Kidney (tissue), 14 donors: ENCODE measurements around the gene SNAPIN. TPM values are rescaled to one million over a fixed set of nuclear protein-coding genes. Genes with fewer than 3 reads are reported as not detected.

Source experiments
- DNase-seq, 5 donors: peaks; one replicate each; pipeline ENCODE4 v3.0.0-alpha.2; 2013 to 2020
- FAIRE-seq: peaks from 2 replicates; lab custom pipeline; 2012; peaks lifted over from hg19 to GRCh38; lab: Jason Lieb, UNC
- H3K27ac ChIP-seq, 2 donors: one replicate each; pipeline ENCODE4 v1.7.0; 2013; ENCODE audit warnings: low read depth in 2 of 2, low read length in 2 of 2, inconsistent platforms in 1 of 2
- H3K27me3 ChIP-seq: one replicate; pipeline ENCODE4 v1.7.1; 2013; ENCODE audit warnings: low read length, inconsistent platforms; ENCODE audit not compliant: control insufficient read depth, insufficient read depth
- H3K36me3 ChIP-seq, 3 donors: one replicate each; pipeline versions ENCODE4 v1.7.0 to v1.7.1; 2013; ENCODE audit warnings: low read length in 3 of 3, control low read depth in 1 of 3, inconsistent platforms in 1 of 3; ENCODE audit not compliant: insufficient read depth in 3 of 3, control insufficient read depth in 2 of 3
- H3K4me1 ChIP-seq, 3 donors: one replicate each; pipeline versions ENCODE4 v1.7.0 to v1.7.1; 2013; ENCODE audit warnings: low read length in 3 of 3, inconsistent platforms in 1 of 3, low read depth in 1 of 3; ENCODE audit not compliant: control insufficient read depth in 2 of 3, insufficient read depth in 2 of 3
- H3K4me3 ChIP-seq, 3 donors: one replicate each; pipeline versions ENCODE4 v1.7.0 to v1.8.1; 2013; ENCODE audit warnings: low read length in 3 of 3, control low read depth in 1 of 3, inconsistent platforms in 1 of 3
- H3K9ac ChIP-seq, 3 donors: one replicate each; pipeline versions ENCODE4 v1.7.0 to v1.7.1; 2013; ENCODE audit warnings: low read length in 3 of 3, control low read depth in 1 of 3, inconsistent platforms in 1 of 3
- H3K9me3 ChIP-seq, 3 donors: one replicate each; pipeline versions ENCODE4 v1.7.0 to v1.7.1; 2013; ENCODE audit warnings: low read length in 3 of 3, control low read depth in 1 of 3, inconsistent platforms in 1 of 3; ENCODE audit not compliant: control insufficient read depth in 2 of 3, insufficient read depth in 1 of 3
- intact Hi-C: fragments of 100-400 bp; cut with DNase I; formaldehyde crosslinking; loops from one replicate; pipeline ENCODE4 v1.11.1; 2022
- polyA plus RNA-seq: library from polyadenylated mRNA; stranded (reverse); fragments of 350-450 nt; fragmentation: Illumina TruSeq; extraction: RNeasy Lipid Tissue Mini Kit (QIAGEN cat#74804); gene quantifications from one replicate; pipeline ENCODE4 v1.2.3, GENCODE V29; 2014; ENCODE audit warnings: low read depth, low replicate concordance; ENCODE audit not compliant: insufficient read depth
- total RNA-seq: library from RNA; stranded (reverse); fragmentation: NEBNext Ultra II Directional; extraction: Animal tissue kit (Norgen Biotek cat#: 25700); gene quantifications from one replicate; pipeline ENCODE4 v1.2.1, GENCODE V29; 2021
- TF ChIP-seq, protein P1 (sequence below): IDR thresholded peaks from 3 replicates; pipeline ENCODE4 v1.5.1; 2012; ENCODE audit warnings: mild to moderate bottlenecking, moderate library complexity, borderline replicate concordance; ENCODE audit not compliant: insufficient read depth; ENCODE audit errors: extremely low read depth
- donor health status: control.
- donor health status: control.
- donor health status: control.
- donor health status: control.
- donor health status: control.
- donor health status: DM: yes; HTN: yes; CAD: no.
- donor health status: Normal renal cell carcinoma (clear cell type).

SNAPIN gene
- total and polyA plus RNA-seq, 2 donors from 2014 or later, result 46.2 to 59.8 TPM

- H3K27ac ChIP-seq, result peak overlapping the region in 1 of 2 donors; percentile 20
- no peak overlapping the region for H3K4me3 ChIP-seq
- FAIRE-seq, result no peak
- TF ChIP-seq, protein P1, sequence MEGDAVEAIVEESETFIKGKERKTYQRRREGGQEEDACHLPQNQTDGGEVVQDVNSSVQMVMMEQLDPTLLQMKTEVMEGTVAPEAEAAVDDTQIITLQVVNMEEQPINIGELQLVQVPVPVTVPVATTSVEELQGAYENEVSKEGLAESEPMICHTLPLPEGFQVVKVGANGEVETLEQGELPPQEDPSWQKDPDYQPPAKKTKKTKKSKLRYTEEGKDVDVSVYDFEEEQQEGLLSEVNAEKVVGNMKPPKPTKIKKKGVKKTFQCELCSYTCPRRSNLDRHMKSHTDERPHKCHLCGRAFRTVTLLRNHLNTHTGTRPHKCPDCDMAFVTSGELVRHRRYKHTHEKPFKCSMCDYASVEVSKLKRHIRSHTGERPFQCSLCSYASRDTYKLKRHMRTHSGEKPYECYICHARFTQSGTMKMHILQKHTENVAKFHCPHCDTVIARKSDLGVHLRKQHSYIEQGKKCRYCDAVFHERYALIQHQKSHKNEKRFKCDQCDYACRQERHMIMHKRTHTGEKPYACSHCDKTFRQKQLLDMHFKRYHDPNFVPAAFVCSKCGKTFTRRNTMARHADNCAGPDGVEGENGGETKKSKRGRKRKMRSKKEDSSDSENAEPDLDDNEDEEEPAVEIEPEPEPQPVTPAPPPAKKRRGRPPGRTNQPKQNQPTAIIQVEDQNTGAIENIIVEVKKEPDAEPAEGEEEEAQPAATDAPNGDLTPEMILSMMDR, result no peak
- intact Hi-C loops, result no loop called here
- H3K4me1 ChIP-seq, result peaks cover 0 to 36% (median 25%) of the 10 kb centered on the region in 3 donors
- H3K27me3 ChIP-seq, result no peaks in the 10 kb centered on the region
- H3K9me3 ChIP-seq, result no peaks in the 10 kb centered on the region
- DNase-seq, result peak in 1 of 5 donors; percentile 57
- peak overlapping the region in 1 of 3 donors; percentile 34 for H3K9ac ChIP-seq
- H3K36me3 ChIP-seq, result peaks cover 0 to 4% (median 0%) of the 10 kb centered on the region in 3 donors
Measured at GRCh38 chr1:153629971-153630370, 28.5 kb upstream of the SNAPIN start.

- Histone ChIP-seq H3K36me3 (peaks cover 0 to under 1% (median 0%) of the 10 kb centered on the region in 3 donors), H3K9ac (peak overlapping the region in 1 of 3 donors; percentile 34), H3K4me3 (no peak overlapping the region), H3K9me3 (no peaks in the 10 kb centered on the region), H3K27me3 (no peaks in the 10 kb centered on the region), H3K27ac (no peak overlapping the region), H3K4me1 (peaks cover 0 to 32% (median 25%) of the 10 kb centered on the region in 3 donors)
- DNase-seq, result peak in 1 of 5 donors; percentile 77
- TF ChIP-seq, protein P1, result no peak
- no peak for FAIRE-seq
- intact Hi-C loops, result no loop called here
Measured at GRCh38 chr1:153630384-153630783, 28.1 kb upstream of the SNAPIN start.

GRCh38 chr1:153631047-153632022 is 27.2 kb upstream of the SNAPIN start:
- DNase-seq (peak in 1 of 5 donors; percentile 50), FAIRE-seq (no peak)
- peaks cover 0 to 4% (median under 1%) of the 10 kb centered on the region in 3 donors for H3K36me3 ChIP-seq
- no peak overlapping the region for H3K27ac ChIP-seq
- peaks cover 0 to 29% (median 22%) of the 10 kb centered on the region in 3 donors for H3K4me1 ChIP-seq
- TF ChIP-seq, protein P1, result no peak
- intact Hi-C loops, result no loop called here
- no peaks in the 10 kb centered on the region for H3K9me3 ChIP-seq
- no peak overlapping the region for H3K9ac ChIP-seq
- H3K27me3 ChIP-seq, result no peaks in the 10 kb centered on the region
- no peak overlapping the region for H3K4me3 ChIP-seq
